PC-9 (cell line): ENCODE data around the gene PRCC. TPM values are rescaled to one million over a fixed set of nuclear protein-coding genes. Genes with fewer than 3 reads are reported as not detected.

Experiments
- BruUV-seq: library from RNA; stranded (reverse); fragments of 400-500 nt; replicated peaks from 2 replicates; lab custom pipeline; 2021; lab: Mats Ljungman, UMichigan
- CTCF ChIA-PET: fragments of 300-600 bp; sonication (Branson Sonifier 250); formaldehyde crosslinking; loops from one replicate; lab custom pipeline; 2022; ENCODE audit warnings: antibody characterized with exemption; lab: Charles Lee
- POLR2A ChIA-PET: fragments of 300-600 bp; sonication (Branson Sonifier 250); formaldehyde crosslinking; loops from one replicate; lab custom pipeline; 2022; ENCODE audit warnings: antibody characterized with exemption; ENCODE audit not compliant: unreplicated experiment; lab: Charles Lee
- DNase-seq, 2 experiments: peaks; one replicate each; pipeline versions ENCODE4 v3.0.0 to v3.0.0-alpha.2; 2015 to 2022; ENCODE audit warnings: mixed read lengths in 1 of 2
- H2AFZ ChIP-seq: fragments of 200-600 bp; sonication (generic); 2 replicates; pipeline ENCODE4 v1.8.1; 2017; ENCODE audit warnings: antibody characterized with exemption
- H3F3A ChIP-seq: fragments of 200-600 bp; sonication (generic); 2 replicates; pipeline ENCODE4 v1.8.1; 2017; ENCODE audit warnings: antibody characterized with exemption, mild to moderate bottlenecking, low read depth; ENCODE audit not compliant: insufficient read depth
- H3K27ac ChIP-seq: fragments of 200-600 bp; sonication (generic); 2 replicates; pipeline ENCODE4 v1.6.1; 2016; ENCODE audit warnings: mixed run types
- H3K27me3 ChIP-seq: fragments of 200-600 bp; sonication (generic); 2 replicates; pipeline ENCODE4 v1.6.1; 2016; ENCODE audit warnings: low read depth, mixed run types; ENCODE audit not compliant: insufficient read depth
- H3K36me3 ChIP-seq: fragments of 200-600 bp; sonication (generic); 2 replicates; pipeline ENCODE4 v1.6.1; 2016; ENCODE audit warnings: low read depth, mixed run types
- H3K4me1 ChIP-seq: fragments of 200-600 bp; sonication (generic); replicated peaks from 2 replicates; pipeline ENCODE4 v1.6.1; 2016; ENCODE audit warnings: mixed run types; ENCODE audit not compliant: insufficient read depth
- H3K4me2 ChIP-seq: fragments of 200-600 bp; sonication (generic); 2 replicates; pipeline ENCODE4 v1.6.1; 2017; ENCODE audit warnings: mixed run types
- H3K4me3 ChIP-seq: fragments of 200-600 bp; sonication (generic); 2 replicates; pipeline ENCODE4 v1.6.1; 2016; ENCODE audit warnings: mixed run types
- H3K79me2 ChIP-seq: fragments of 200-600 bp; sonication (generic); 2 replicates; pipeline ENCODE4 v1.6.1; 2017; ENCODE audit warnings: low read depth, mixed run types
- H3K9me2 ChIP-seq: fragments of 200-600 bp; sonication (generic); 2 replicates; pipeline ENCODE4 v1.8.1; 2017; ENCODE audit warnings: mild to moderate bottlenecking; ENCODE audit not compliant: insufficient read depth
- H3K9me3 ChIP-seq: fragments of 200-600 bp; sonication (generic); 2 replicates; pipeline ENCODE4 v1.8.1; 2016; ENCODE audit warnings: low read depth; ENCODE audit not compliant: insufficient read depth
- H4K20me1 ChIP-seq: fragments of 200-600 bp; sonication (generic); 2 replicates; pipeline ENCODE4 v1.8.1; 2017; ENCODE audit not compliant: insufficient read depth
- CTCF ChIP-seq: fragments of 200-600 bp; sonication (generic); conservative IDR thresholded peaks from 2 replicates; pipeline ENCODE4 v1.6.1; 2017; ENCODE audit warnings: mixed run types, antibody characterized with exemption, mild to moderate bottlenecking, moderate library complexity
- EZH2 ChIP-seq: fragments of 200-600 bp; sonication (generic); IDR thresholded peaks from 2 replicates; pipeline ENCODE4 v1.8.0; 2017; ENCODE audit warnings: antibody characterized with exemption, low read depth
- intact Hi-C: fragments of 100-400 bp; cut with micrococcal nuclease; formaldehyde crosslinking; loops from one replicate; pipeline ENCODE4 v1.10.0; 2022; ENCODE audit not compliant: unreplicated experiment
- total RNA-seq: library from RNA; stranded (reverse); gene quantifications from 2 replicates; pipeline ENCODE4 v1.2.3, GENCODE V29; 2021

Gene PRCC
- total RNA-seq, 1 experiment from 2014 or later, result 56.6 TPM

GRCh38 chr1:156733989-156734584 is 33.2 kb upstream of the PRCC start:
- Histone ChIP-seq H3K79me2 (peaks cover 18% of the 10 kb centered on the region), H3K9me2 (no peaks in the 10 kb centered on the region), H3K36me3 (peaks cover 4% of the 10 kb centered on the region; the same call in 1 of the 2 replicates), H2AFZ (no peak overlapping the region), H3K27ac (no peak overlapping the region), H3F3A (peaks cover 45% of the 10 kb centered on the region; the same call in 1 of the 2 replicates), H3K4me1 (peaks cover 8% of the 10 kb centered on the region), H3K9me3 (no peaks in the 10 kb centered on the region), H3K4me3 (no peak overlapping the region), H3K27me3 (no peaks in the 10 kb centered on the region), H4K20me1 (no peaks in the 10 kb centered on the region), H3K4me2 (no peak overlapping the region)
- no TSS peak for BruUV-seq
- intact Hi-C loops, result no loop called here
- ChIA-PET CTCF (no interaction called here), POLR2A (interaction anchor here (0.5 to 0.6 kb wide), 2 partner anchors 18 to 64 kb away, joined by 3 to 9 read pairs; no protein-coding TSS in a partner anchor)
- no peak for DNase-seq
- no peak for TF ChIP-seq CTCF
- no peak for TF ChIP-seq EZH2

DNA sequence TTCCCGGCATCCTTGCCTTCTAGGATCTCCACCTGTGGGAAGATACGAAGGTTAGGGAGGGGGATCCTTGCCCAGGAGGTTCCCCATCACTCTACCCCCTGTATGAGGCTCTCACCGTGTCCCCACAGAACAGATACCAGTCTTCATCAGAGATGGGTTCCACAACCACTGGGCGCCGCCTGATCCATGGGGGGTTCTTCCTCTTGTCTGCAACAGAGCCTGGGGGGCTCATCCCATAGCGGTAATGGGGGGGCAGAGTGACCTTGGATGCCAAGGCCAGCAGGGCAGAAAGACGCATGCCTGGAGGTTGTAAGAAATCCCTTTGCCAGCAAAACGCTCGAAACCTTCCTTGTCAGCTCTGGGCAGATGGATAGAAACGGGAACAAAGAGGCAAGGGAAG is 28.9 kb upstream of the PRCC start:
- Histone ChIP-seq H3K79me2 (peaks cover 27% of the 10 kb centered on the region), H3K36me3 (0 out of 2 replicates have a peak, but pooled peaks cover 6% of the 10 kb centered on the region), H3K9me3 (no peaks in the 10 kb centered on the region), H3K4me2 (no peak overlapping the region), H3K27ac (no peak overlapping the region), H3K4me3 (no peak overlapping the region), H3K9me2 (no peaks in the 10 kb centered on the region), H3F3A (peaks cover 44% of the 10 kb centered on the region), H4K20me1 (no peaks in the 10 kb centered on the region), H3K27me3 (no peaks in the 10 kb centered on the region), H3K4me1 (peaks cover 10% of the 10 kb centered on the region), H2AFZ (no peak overlapping the region)
- POLR2A ChIA-PET, result no interaction called here
- CTCF ChIA-PET, result no interaction called here
- no peak for TF ChIP-seq EZH2
- TF ChIP-seq CTCF, result no peak
- no TSS peak for BruUV-seq
- no peak for DNase-seq
- intact Hi-C loops, result no loop called here

DNA sequence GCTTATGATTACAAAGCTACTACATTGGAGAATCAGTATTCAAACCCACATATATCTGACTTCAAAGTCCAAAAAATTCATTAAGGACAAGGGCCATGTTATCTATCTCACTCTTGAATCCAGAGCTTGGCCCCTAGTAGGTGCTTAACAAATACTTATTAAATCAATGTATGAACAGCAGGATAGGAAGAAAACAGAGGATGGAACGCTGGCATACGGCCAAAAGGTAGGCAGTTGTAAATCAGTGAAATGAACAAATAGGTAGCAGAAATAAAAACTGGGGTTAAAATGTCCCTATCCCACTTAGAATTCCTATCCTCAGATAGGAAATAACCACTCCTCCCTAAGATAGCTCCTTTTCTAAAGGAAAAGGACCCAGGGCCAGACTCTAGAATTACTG is 28.4 kb upstream of the PRCC start:
- intact Hi-C loops, result no loop called here
- TF ChIP-seq CTCF (no peak), EZH2 (no peak)
- DNase-seq, result no peak
- Histone ChIP-seq H3K79me2 (peaks cover 32% of the 10 kb centered on the region), H3K36me3 (0 out of 2 replicates have a peak, but pooled peaks cover 6% of the 10 kb centered on the region), H3K27ac (no peak overlapping the region), H3F3A (peaks cover 46% of the 10 kb centered on the region), H3K4me1 (peaks cover 10% of the 10 kb centered on the region), H3K4me3 (no peak overlapping the region), H3K9me3 (no peaks in the 10 kb centered on the region), H3K4me2 (no peak overlapping the region), H2AFZ (no peak overlapping the region), H4K20me1 (no peaks in the 10 kb centered on the region), H3K27me3 (no peaks in the 10 kb centered on the region), H3K9me2 (no peaks in the 10 kb centered on the region)
- ChIA-PET POLR2A (interaction anchor here (0.6 kb wide), 1 partner anchor 8 kb away, joined by 3 read pairs; no protein-coding TSS in a partner anchor), CTCF (no interaction called here)
- BruUV-seq, result no TSS peak
